ENCODE results near the gene CFAP70. TPM values are rescaled to one million over a fixed set of nuclear protein-coding genes. Genes with fewer than 3 reads are reported as not detected.
"Not testable (repeated sequence)": the region's sequence is repeated elsewhere in the genome, so short reads cannot be mapped to it uniquely, and the experiment has no call there.

CFAP70 gene
- total RNA-seq, 1 experiment from 2014 or later, result 1.5 TPM

DNA sequence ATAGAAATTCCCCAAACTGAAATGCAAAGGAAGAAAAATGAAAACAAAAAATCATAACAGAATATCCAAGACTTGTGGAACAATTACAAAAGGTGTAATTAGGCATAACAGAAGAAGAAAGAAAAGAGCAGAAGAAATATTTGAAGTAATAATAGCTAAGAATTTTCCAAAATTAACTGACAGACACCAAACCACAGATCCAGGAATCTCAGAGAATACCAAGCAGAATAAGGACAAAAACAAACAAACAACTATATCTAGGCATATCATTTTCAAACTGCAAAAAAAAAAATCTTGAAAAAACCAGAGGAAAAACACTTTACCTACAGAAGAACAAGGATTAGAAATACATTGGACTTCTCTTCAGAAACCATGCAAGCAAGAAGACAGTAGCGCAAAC lies 25.5 kb downstream of the CFAP70 start:
- Mint-ChIP-seq H3K9me3 (ENCODE audit: unreplicated experiment) (no peaks in the 10 kb centered on the region), H3K4me3 (ENCODE audit: unreplicated experiment) (no peak overlapping the region), H3K4me1 (ENCODE audit: insufficient read depth, unreplicated experiment) (no peaks in the 10 kb centered on the region), H3K36me3 (ENCODE audit: insufficient read depth, unreplicated experiment) (no peaks in the 10 kb centered on the region), H3K27ac (ENCODE audit: low read depth, unreplicated experiment) (no peak overlapping the region), H3K27me3 (ENCODE audit: insufficient read depth, unreplicated experiment) (peaks cover 22% of the 10 kb centered on the region)
- ChIA-PET CTCF (no interaction called here), POLR2A (interaction anchor here (2.1 kb wide), 1 partner anchor 25 kb away, joined by 7 read pairs; the partner anchor contains the start of gene CFAP70)
- no peak for TF ChIP-seq CTCF (IDR thresholded peaks at IDR 0.05; ENCODE audit: unreplicated experiment)
- intact Hi-C loops (cut with micrococcal nuclease), result no loop called here
- BruUV-seq (replicated peaks), result no TSS peak
- DNase-seq (ENCODE audit: unreplicated experiment), result no peak

DNA sequence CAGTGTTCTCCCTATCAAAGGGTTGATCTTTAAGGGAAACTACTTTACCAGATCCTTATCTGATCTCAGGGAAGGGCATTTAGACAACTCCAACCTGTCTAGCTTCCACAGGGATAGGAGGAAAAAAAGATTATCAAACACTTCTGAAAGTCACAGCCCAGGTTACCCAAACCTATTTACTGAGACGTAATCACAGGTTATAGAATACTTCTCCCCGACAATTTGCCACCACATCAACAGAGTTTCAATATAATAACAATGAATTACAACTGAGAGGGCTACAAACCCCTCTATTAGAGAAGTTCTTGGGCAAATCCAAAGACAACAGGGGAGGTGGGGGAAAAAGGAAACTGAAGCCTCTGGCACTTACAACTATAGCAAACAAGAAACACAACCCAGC lies 26.3 kb downstream of the CFAP70 start:
- Mint-ChIP-seq H3K27me3 (ENCODE audit: insufficient read depth, unreplicated experiment) (peaks cover 22% of the 10 kb centered on the region), H3K36me3 (ENCODE audit: insufficient read depth, unreplicated experiment) (no peaks in the 10 kb centered on the region), H3K4me3 (ENCODE audit: unreplicated experiment) (no peak overlapping the region), H3K4me1 (ENCODE audit: insufficient read depth, unreplicated experiment) (no peaks in the 10 kb centered on the region), H3K9me3 (ENCODE audit: unreplicated experiment) (no peaks in the 10 kb centered on the region), H3K27ac (ENCODE audit: low read depth, unreplicated experiment) (no peak overlapping the region)
- intact Hi-C loops (cut with micrococcal nuclease), result no loop called here
- no peak for DNase-seq (ENCODE audit: unreplicated experiment)
- POLR2A ChIA-PET, result interaction anchor here (1.4 to 2.1 kb wide), 2 partner anchors 10 to 26 kb away, joined by 3 to 7 read pairs; partner anchors contain the start of gene CFAP70
- CTCF ChIA-PET, result no interaction called here
- no peak for TF ChIP-seq CTCF (IDR thresholded peaks at IDR 0.05; ENCODE audit: unreplicated experiment)
- no TSS peak for BruUV-seq (replicated peaks)

GRCh38 chr10:73328523-73328922 lies 30.1 kb downstream of the CFAP70 start:
- POLR2A ChIA-PET; H3K9me3 Mint-ChIP-seq (ENCODE audit: unreplicated experiment); intact Hi-C loops (cut with micrococcal nuclease); H3K4me3 Mint-ChIP-seq (ENCODE audit: unreplicated experiment); BruUV-seq (replicated peaks); CTCF ChIA-PET; DNase-seq (ENCODE audit: unreplicated experiment); H3K36me3 Mint-ChIP-seq (ENCODE audit: insufficient read depth, unreplicated experiment); H3K4me1 Mint-ChIP-seq (ENCODE audit: insufficient read depth, unreplicated experiment); H3K27ac Mint-ChIP-seq (ENCODE audit: low read depth, unreplicated experiment): not testable (repeated sequence)
- peaks cover 20% of the 10 kb centered on the region for H3K27me3 Mint-ChIP-seq (ENCODE audit: insufficient read depth, unreplicated experiment)

- CTCF ChIA-PET, result not testable (repeated sequence)
These were observed 33.4 kb downstream of the CFAP70 start for GRCh38 chr10:73325290-73325689.

GRCh38 chr10:73323582-73323981 lies 35.1 kb downstream of the CFAP70 start:
- H3K4me3 Mint-ChIP-seq (ENCODE audit: unreplicated experiment); H3K27me3 Mint-ChIP-seq (ENCODE audit: insufficient read depth, unreplicated experiment); BruUV-seq (replicated peaks); H3K9me3 Mint-ChIP-seq (ENCODE audit: unreplicated experiment); H3K36me3 Mint-ChIP-seq (ENCODE audit: insufficient read depth, unreplicated experiment); DNase-seq (ENCODE audit: unreplicated experiment); H3K27ac Mint-ChIP-seq (ENCODE audit: low read depth, unreplicated experiment); intact Hi-C loops (cut with micrococcal nuclease); H3K4me1 Mint-ChIP-seq (ENCODE audit: insufficient read depth, unreplicated experiment): not testable (repeated sequence)
- ChIA-PET CTCF (interaction anchor here (1.2 kb wide), 1 partner anchor 60 kb away, joined by 5 read pairs; no protein-coding TSS in a partner anchor), POLR2A (interaction anchor here (1.6 kb wide), 1 partner anchor 8 kb away, joined by 3 read pairs; no protein-coding TSS in a partner anchor)

More at GRCh38 chr10:73325290-73325689, 33.4 kb downstream of the CFAP70 start:
- H3K9me3 Mint-ChIP-seq (ENCODE audit: unreplicated experiment); H3K27me3 Mint-ChIP-seq (ENCODE audit: insufficient read depth, unreplicated experiment); DNase-seq (ENCODE audit: unreplicated experiment); intact Hi-C loops (cut with micrococcal nuclease); H3K4me3 Mint-ChIP-seq (ENCODE audit: unreplicated experiment); POLR2A ChIA-PET; H3K36me3 Mint-ChIP-seq (ENCODE audit: insufficient read depth, unreplicated experiment); H3K27ac Mint-ChIP-seq (ENCODE audit: low read depth, unreplicated experiment); H3K4me1 Mint-ChIP-seq (ENCODE audit: insufficient read depth, unreplicated experiment); BruUV-seq (replicated peaks): not testable (repeated sequence)

Data from MCF 10A (cell line).